SK-N-SH treated with all-trans-retinoic acid at 6 μM for 48 hours (cell line): ENCODE measurements around the gene SRGN.

Source experiments
- ARNTL ChIP-seq: fragments of 450-650 bp; formaldehyde crosslinking; IDR thresholded peaks from 2 replicates; pipeline ENCODE4 v1.5.0; 2020; ENCODE audit warnings: low read depth, mild to moderate bottlenecking, moderate library complexity, borderline replicate concordance
- BACH2 ChIP-seq: fragments of 250-450 bp; sonication (Bioruptor Pico); IDR thresholded peaks from 2 replicates; pipeline ENCODE4 v1.9.0; 2021; ENCODE audit warnings: mild to moderate bottlenecking, borderline replicate concordance
- ESRRG ChIP-seq: fragments of 250-450 bp; sonication (Bioruptor Pico); IDR thresholded peaks from 2 replicates; pipeline ENCODE4 v1.6.1; 2021; ENCODE audit warnings: mild to moderate bottlenecking
- ISL1 ChIP-seq: fragments of 250-450 bp; sonication (Bioruptor Pico); IDR thresholded peaks from 2 replicates; pipeline ENCODE4 v2.1.2; 2022; ENCODE audit warnings: mild to moderate bottlenecking, moderate library complexity
- RARB ChIP-seq: fragments of 250-450 bp; sonication (Bioruptor Pico); IDR thresholded peaks from 2 replicates; pipeline ENCODE4 v1.8.0; 2021; ENCODE audit warnings: mild to moderate bottlenecking, moderate library complexity
- ZFP3 ChIP-seq: fragments of 250-450 bp; sonication (Bioruptor Pico); IDR thresholded peaks from 2 replicates; pipeline ENCODE4 v1.5.0; 2020; ENCODE audit warnings: mild to moderate bottlenecking, moderate library complexity
- ZNF565 ChIP-seq: fragments of 450-650 bp; formaldehyde crosslinking; conservative IDR thresholded peaks from 2 replicates; pipeline ENCODE4 v1.5.0; 2020; ENCODE audit warnings: low read depth, mild to moderate bottlenecking, moderate library complexity
- TF ChIP-seq, protein P1 (sequence below): fragments of 250-450 bp; sonication (Bioruptor Pico); IDR thresholded peaks from 2 replicates; pipeline ENCODE4 v1.5.0; 2020; ENCODE audit warnings: mild to moderate bottlenecking, moderate library complexity
- TF ChIP-seq, protein P2 (sequence below): fragments of 250-450 bp; sonication (Bioruptor Pico); IDR thresholded peaks from 2 replicates; pipeline ENCODE4 v1.5.1; 2020; ENCODE audit warnings: low read depth, mild to moderate bottlenecking, moderate library complexity
- TF ChIP-seq, protein P3 (sequence below): fragments of 250-450 bp; sonication (Bioruptor Pico); IDR thresholded peaks from 2 replicates; pipeline ENCODE4 v1.5.1; 2021; ENCODE audit warnings: mild to moderate bottlenecking, moderate library complexity

GRCh38 chr10:69057261-69057950 lies 30.5 kb upstream of the SRGN start:
- TF ChIP-seq ESRRG (CRISPR knock-in tag) = no peak
- TF ChIP-seq, protein P1, sequence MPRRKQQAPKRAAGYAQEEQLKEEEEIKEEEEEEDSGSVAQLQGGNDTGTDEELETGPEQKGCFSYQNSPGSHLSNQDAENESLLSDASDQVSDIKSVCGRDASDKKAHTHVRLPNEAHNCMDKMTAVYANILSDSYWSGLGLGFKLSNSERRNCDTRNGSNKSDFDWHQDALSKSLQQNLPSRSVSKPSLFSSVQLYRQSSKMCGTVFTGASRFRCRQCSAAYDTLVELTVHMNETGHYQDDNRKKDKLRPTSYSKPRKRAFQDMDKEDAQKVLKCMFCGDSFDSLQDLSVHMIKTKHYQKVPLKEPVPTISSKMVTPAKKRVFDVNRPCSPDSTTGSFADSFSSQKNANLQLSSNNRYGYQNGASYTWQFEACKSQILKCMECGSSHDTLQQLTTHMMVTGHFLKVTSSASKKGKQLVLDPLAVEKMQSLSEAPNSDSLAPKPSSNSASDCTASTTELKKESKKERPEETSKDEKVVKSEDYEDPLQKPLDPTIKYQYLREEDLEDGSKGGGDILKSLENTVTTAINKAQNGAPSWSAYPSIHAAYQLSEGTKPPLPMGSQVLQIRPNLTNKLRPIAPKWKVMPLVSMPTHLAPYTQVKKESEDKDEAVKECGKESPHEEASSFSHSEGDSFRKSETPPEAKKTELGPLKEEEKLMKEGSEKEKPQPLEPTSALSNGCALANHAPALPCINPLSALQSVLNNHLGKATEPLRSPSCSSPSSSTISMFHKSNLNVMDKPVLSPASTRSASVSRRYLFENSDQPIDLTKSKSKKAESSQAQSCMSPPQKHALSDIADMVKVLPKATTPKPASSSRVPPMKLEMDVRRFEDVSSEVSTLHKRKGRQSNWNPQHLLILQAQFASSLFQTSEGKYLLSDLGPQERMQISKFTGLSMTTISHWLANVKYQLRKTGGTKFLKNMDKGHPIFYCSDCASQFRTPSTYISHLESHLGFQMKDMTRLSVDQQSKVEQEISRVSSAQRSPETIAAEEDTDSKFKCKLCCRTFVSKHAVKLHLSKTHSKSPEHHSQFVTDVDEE = no peak
- TF ChIP-seq, protein P2, sequence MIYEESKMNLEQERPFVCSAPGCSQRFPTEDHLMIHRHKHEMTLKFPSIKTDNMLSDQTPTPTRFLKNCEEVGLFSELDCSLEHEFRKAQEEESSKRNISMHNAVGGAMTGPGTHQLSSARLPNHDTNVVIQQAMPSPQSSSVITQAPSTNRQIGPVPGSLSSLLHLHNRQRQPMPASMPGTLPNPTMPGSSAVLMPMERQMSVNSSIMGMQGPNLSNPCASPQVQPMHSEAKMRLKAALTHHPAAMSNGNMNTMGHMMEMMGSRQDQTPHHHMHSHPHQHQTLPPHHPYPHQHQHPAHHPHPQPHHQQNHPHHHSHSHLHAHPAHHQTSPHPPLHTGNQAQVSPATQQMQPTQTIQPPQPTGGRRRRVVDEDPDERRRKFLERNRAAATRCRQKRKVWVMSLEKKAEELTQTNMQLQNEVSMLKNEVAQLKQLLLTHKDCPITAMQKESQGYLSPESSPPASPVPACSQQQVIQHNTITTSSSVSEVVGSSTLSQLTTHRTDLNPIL (CRISPR knock-in tag) = no peak
- TF ChIP-seq, protein P3, sequence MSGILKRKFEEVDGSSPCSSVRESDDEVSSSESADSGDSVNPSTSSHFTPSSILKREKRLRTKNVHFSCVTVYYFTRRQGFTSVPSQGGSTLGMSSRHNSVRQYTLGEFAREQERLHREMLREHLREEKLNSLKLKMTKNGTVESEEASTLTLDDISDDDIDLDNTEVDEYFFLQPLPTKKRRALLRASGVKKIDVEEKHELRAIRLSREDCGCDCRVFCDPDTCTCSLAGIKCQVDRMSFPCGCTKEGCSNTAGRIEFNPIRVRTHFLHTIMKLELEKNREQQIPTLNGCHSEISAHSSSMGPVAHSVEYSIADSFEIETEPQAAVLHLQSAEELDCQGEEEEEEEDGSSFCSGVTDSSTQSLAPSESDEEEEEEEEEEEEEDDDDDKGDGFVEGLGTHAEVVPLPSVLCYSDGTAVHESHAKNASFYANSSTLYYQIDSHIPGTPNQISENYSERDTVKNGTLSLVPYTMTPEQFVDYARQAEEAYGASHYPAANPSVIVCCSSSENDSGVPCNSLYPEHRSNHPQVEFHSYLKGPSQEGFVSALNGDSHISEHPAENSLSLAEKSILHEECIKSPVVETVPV (CRISPR knock-in tag) = no peak
- no peak for TF ChIP-seq ZNF565 (CRISPR knock-in tag)
- no peak for TF ChIP-seq ARNTL (CRISPR knock-in tag)
- TF ChIP-seq ZFP3 (CRISPR knock-in tag) = no peak
- no peak for TF ChIP-seq RARB (CRISPR knock-in tag)
- TF ChIP-seq BACH2 (CRISPR knock-in tag) = no peak
- no peak for TF ChIP-seq ISL1 (CRISPR knock-in tag)
